K562 (cell line): ENCODE data around the gene UBE2G2. TPM values are rescaled to one million over a fixed set of nuclear protein-coding genes. Genes with fewer than 3 reads are reported as not detected.

Source experiments
- CTCFL ChIP-seq: IDR thresholded peaks from 2 replicates; pipeline ENCODE4 v1.6.1; 2011; ENCODE audit warnings: borderline replicate concordance, low read depth, mild to moderate bottlenecking, moderate library complexity, low read length; ENCODE audit not compliant: insufficient read depth, poor library complexity, severe bottlenecking
- EZH2 ChIP-seq: IDR thresholded peaks from 2 replicates; pipeline ENCODE4 v1.6.1; 2012; ENCODE audit warnings: low read depth, mild to moderate bottlenecking, inconsistent platforms, low read length, borderline replicate concordance
- FIP1L1 ChIP-seq: fragments of 200-400 bp; formaldehyde crosslinking; IDR thresholded peaks from 2 replicates; pipeline ENCODE4 v1.6.1; 2018; ENCODE audit warnings: mild to moderate bottlenecking, low read depth, low read length; ENCODE audit not compliant: poor library complexity, severe bottlenecking
- FOXO4 ChIP-seq: fragments of 450-650 bp; formaldehyde crosslinking; IDR thresholded peaks from 2 replicates; pipeline ENCODE4 v1.4.0; 2020; ENCODE audit warnings: mild to moderate bottlenecking, moderate library complexity
- GMEB1 ChIP-seq: fragments of 250-450 bp; sonication (Bioruptor Pico); IDR thresholded peaks from 2 replicates; pipeline ENCODE4 v1.4.0; 2020; ENCODE audit warnings: mild to moderate bottlenecking
- HDAC3 ChIP-seq: fragments of 450-650 bp; IDR thresholded peaks from 2 replicates; pipeline ENCODE4 v1.6.1; 2018; ENCODE audit warnings: borderline replicate concordance, mild to moderate bottlenecking, moderate library complexity; ENCODE audit not compliant: partially characterized antibody
- HNRNPL ChIP-seq: fragments of 200-400 bp; formaldehyde crosslinking; IDR thresholded peaks from 2 replicates; pipeline ENCODE4 v1.6.1; 2017; ENCODE audit warnings: low read depth, mild to moderate bottlenecking, low read length
- POLR2H ChIP-seq: IDR thresholded peaks from 2 replicates; pipeline ENCODE4 v1.6.1; 2016; ENCODE audit warnings: missing genetic modification characterization, low read depth, mild to moderate bottlenecking, control low read depth, missing compliant biosample characterization, moderate library complexity
- POU5F1 ChIP-seq: fragments of 150-350 bp; IDR thresholded peaks from 2 replicates; pipeline ENCODE4 v1.6.1; 2014; ENCODE audit warnings: borderline replicate concordance, low read length, low read depth, mild to moderate bottlenecking; ENCODE audit not compliant: partially characterized antibody
- TAF1 ChIP-seq: IDR thresholded peaks from 2 replicates; pipeline ENCODE4 v1.6.1; 2011; ENCODE audit warnings: mild to moderate bottlenecking, low read length, moderate library complexity; ENCODE audit not compliant: insufficient read depth, control insufficient read depth, severe bottlenecking; ENCODE audit errors: extremely low read depth
- TFAP4 ChIP-seq: sonication (generic); formaldehyde crosslinking; IDR thresholded peaks from 2 replicates; pipeline ENCODE4 v1.8.0; 2022; ENCODE audit warnings: missing genetic modification reagents, mild to moderate bottlenecking, moderate library complexity, borderline replicate concordance
- ZNF263 ChIP-seq: sonication (generic); formaldehyde crosslinking; IDR thresholded peaks from 2 replicates; pipeline ENCODE4 v1.8.0; 2022; ENCODE audit warnings: mild to moderate bottlenecking, missing genetic modification reagents, borderline replicate concordance
- ZNF785 ChIP-seq: fragments of 250-450 bp; sonication (Bioruptor Pico); IDR thresholded peaks from 2 replicates; pipeline ENCODE4 v1.4.0; 2020; ENCODE audit warnings: mild to moderate bottlenecking
- polyA plus RNA-seq, 8 experiments: library from polyadenylated mRNA; depleted of rRNA in 4 of 8; stranded (reverse) in 5 of 8; unstranded in 3 of 8; fragments of >200 nt; fragmentation: Nextera tagmentation in 2 of 8; fragmentation: Illumina TruSeq in 1 of 8; extraction: Ambion mirVana in 2 of 8; extraction: Trizol in 1 of 8; gene quantifications; 2 replicates each; pipeline versions ENCODE4 v1.2.1 to v1.2.3, GENCODE V29; 2011 to 2014; ENCODE audit warnings: inconsistent platforms in 1 of 8, missing spikeins in 1 of 8
- total RNA-seq, 7 experiments: library from RNA; depleted of rRNA in 6 of 7; stranded (reverse); fragments of >200 nt in 6 of 7; fragmentation: Illumina TruSeq in 2 of 7; extraction: Trizol in 2 of 7; gene quantifications; 2 replicates each; pipeline versions ENCODE4 v1.2.1 to v1.2.3, GENCODE V29; 2011 to 2021; ENCODE audit warnings: low replicate concordance in 1 of 7

Gene UBE2G2
- total and polyA plus RNA-seq, 9 of the 15 experiments (the other 6 are each of a cell fraction or from before 2014, with no cell fraction given) = 47.5 to 225 (median 140) TPM

- TF ChIP-seq TFAP4 (peak; percentile 95), ZNF785 (CRISPR knock-in tag) (no peak), EZH2 (no peak), POLR2H (tag) (no peak; the same call in 1 of the 2 replicates), HNRNPL (no peak), CTCFL (no peak), ZNF263 (peak; percentile 90), FIP1L1 (peak; percentile 91), GMEB1 (CRISPR knock-in tag) (peak; percentile 44), HDAC3 (no peak), POU5F1 (no peak), TAF1 (peak; percentile 82), FOXO4 (CRISPR knock-in tag) (no peak)
Measured at GRCh38 chr21:44801468-44802395, at the start of gene UBE2G2 (continued).
